HG03103 (cell line): ENCODE data around the gene FOXE3.

Experiments
- ATAC-seq: cut with Tn5 transposase; IDR thresholded peaks from one replicate; pipeline ENCODE4 v1.9.1; 2021; ENCODE audit warnings: low read depth; ENCODE audit not compliant: unreplicated experiment

Gene FOXE3

GRCh38 chr1:47433477-47434050 lies 17.5 kb downstream of the FOXE3 start:
- ATAC-seq = no peak

GRCh38 chr1:47434051-47434842 lies 18.2 kb downstream of the FOXE3 start:
- no peak for ATAC-seq

- no peak for ATAC-seq
Measured at GRCh38 chr1:47435506-47436303, 19.6 kb downstream of the FOXE3 start.

GRCh38 chr1:47436304-47436978 lies 20.4 kb downstream of the FOXE3 start:
- peak; percentile 38 for ATAC-seq

GRCh38 chr1:47436979-47437446 lies 20.9 kb downstream of the FOXE3 start:
- peak; percentile 12 for ATAC-seq

GRCh38 chr1:47437447-47438164 lies 21.5 kb downstream of the FOXE3 start, which contains the start of gene FOXD2:
FOXD2 (plus strand) TSS chr1:47438044; CDS start chr1:47438136, 92 bp downstream.
- peak; percentile 79 for ATAC-seq

GRCh38 chr1:47438165-47439016 lies 22.3 kb downstream of the FOXE3 start:
- ATAC-seq = no peak

GRCh38 chr1:47439017-47439818 lies 23.1 kb downstream of the FOXE3 start:
- ATAC-seq = no peak

- ATAC-seq = no peak
Measured at GRCh38 chr1:47439819-47440598, 23.9 kb downstream of the FOXE3 start.

GRCh38 chr1:47440599-47441081 lies 24.6 kb downstream of the FOXE3 start:
- no peak for ATAC-seq

- no peak for ATAC-seq
Measured at GRCh38 chr1:47441450-47442106, 25.5 kb downstream of the FOXE3 start.

GRCh38 chr1:47442202-47442601 lies 26.1 kb downstream of the FOXE3 start:
- no peak for ATAC-seq

GRCh38 chr1:47442842-47443529 lies 26.9 kb downstream of the FOXE3 start:
- no peak for ATAC-seq

- ATAC-seq = no peak
Measured at GRCh38 chr1:47443530-47444296, 27.6 kb downstream of the FOXE3 start.

- no peak for ATAC-seq
Measured at GRCh38 chr1:47444297-47444561, 28.1 kb downstream of the FOXE3 start.
